GM21619 (cell line): Measurements from ENCODE around the gene AGBL1.
"Not testable (repeated sequence)": the region's sequence is repeated elsewhere in the genome, so short reads cannot be mapped to it uniquely, and the experiment has no call there.

Source experiments
- ATAC-seq: cut with Tn5 transposase; IDR thresholded peaks from one replicate; pipeline ENCODE4 v1.9.1; 2021; ENCODE audit not compliant: unreplicated experiment

AGBL1 gene

GRCh38 chr15:87042619-87043018 lies 962.9 kb downstream of the AGBL1 start:
- not testable (repeated sequence) for ATAC-seq

DNA sequence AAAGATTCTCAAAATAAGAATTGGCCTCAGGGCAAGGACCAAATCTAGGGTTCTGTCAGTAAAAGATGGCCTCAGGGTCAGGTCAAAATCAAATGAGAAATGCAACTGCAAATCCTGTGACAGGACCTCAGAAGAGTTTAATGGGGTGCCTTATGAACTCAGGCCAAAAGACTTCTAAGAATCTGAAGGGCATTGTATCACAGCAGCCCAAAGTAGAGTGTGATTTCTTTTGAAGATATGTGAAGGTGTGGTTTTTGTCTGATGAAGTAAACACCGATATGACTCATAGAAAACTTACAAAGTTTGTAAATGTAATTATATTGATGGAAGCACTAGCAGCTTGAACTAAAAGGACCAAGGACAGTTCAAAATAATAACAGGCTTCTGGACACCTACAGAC lies 966.1 kb downstream of the AGBL1 start:
- no peak for ATAC-seq

GRCh38 chr15:87047203-87047965 lies 967.7 kb downstream of the AGBL1 start:
- no peak for ATAC-seq
